SK-N-SH (cell line): ENCODE measurements around the gene CLEC18B. TPM values are rescaled to one million over a fixed set of nuclear protein-coding genes. Genes with fewer than 3 reads are reported as not detected.
"Not testable (repeated sequence)": the region's sequence is repeated elsewhere in the genome, so short reads cannot be mapped to it uniquely, and the experiment has no call there.

Experiments
- CTCF ChIA-PET: fragments of 300-600, 350-600 bp; formaldehyde crosslinking; extraction: SDS; loops from one replicate; lab custom pipeline; 2021; lab: Yijun Ruan, JAX
- POLR2A ChIA-PET: fragments of 350-600 bp; sonication (Branson Sonifier 250); formaldehyde crosslinking; extraction: SDS; loops from one replicate; lab custom pipeline; 2020; ENCODE audit warnings: antibody characterized with exemption, inconsistent platforms; lab: Yijun Ruan, JAX
- DNase-seq: peaks from one replicate; pipeline ENCODE4 v3.0.0; 2012
- H2AFZ ChIP-seq: fragments of 200-600 bp; sonication (generic); 2 replicates; pipeline ENCODE4 v1.8.1; 2016; ENCODE audit warnings: antibody characterized with exemption, mild to moderate bottlenecking, low read depth
- H3F3A ChIP-seq: fragments of 200-600 bp; sonication (generic); replicated peaks from 2 replicates; pipeline ENCODE3; 2016; ENCODE audit warnings: antibody characterized with exemption, mild to moderate bottlenecking; ENCODE audit not compliant: insufficient read depth
- H3K27ac ChIP-seq, 2 experiments: fragments of 200-500 bp in 1 of 2; fragments of 200-600 bp in 1 of 2; sonication (Bioruptor generic) in 1 of 2; sonication (generic), shearing (Covaris generic) in 1 of 2; 2 replicates each; pipeline versions ENCODE4 v1.5.1 to v1.6.1; 2014 to 2016; ENCODE audit warnings: low read depth in 2 of 2, inconsistent platforms in 1 of 2, low read length in 1 of 2, mild to moderate bottlenecking in 1 of 2, mixed read lengths in 1 of 2
- H3K27me3 ChIP-seq: fragments of 200-600 bp; sonication (generic), shearing (Covaris generic); 2 replicates; pipeline ENCODE4 v1.6.1; 2016; ENCODE audit warnings: mixed run types; ENCODE audit not compliant: insufficient read depth
- H3K36me3 ChIP-seq, 2 experiments: fragments of 200-500 bp in 1 of 2; fragments of 200-600 bp in 1 of 2; sonication (Bioruptor generic) in 1 of 2; sonication (generic) in 1 of 2; replicated peaks in 1 of 2; 2 replicates each; pipeline versions ENCODE3 to v1.5.1; 2014 to 2016; ENCODE audit warnings: low read length in 1 of 2, mild to moderate bottlenecking in 1 of 2; ENCODE audit not compliant: insufficient read depth in 2 of 2, control insufficient read depth in 1 of 2
- H3K4me1 ChIP-seq, 2 experiments: fragments of 200-500 bp in 1 of 2; fragments of 200-600 bp in 1 of 2; sonication (Bioruptor generic) in 1 of 2; sonication (generic), shearing (Covaris generic) in 1 of 2; 2 replicates each; pipeline versions ENCODE4 v1.5.1 to v1.6.1; 2014 to 2016; ENCODE audit warnings: low read depth in 1 of 2, low read length in 1 of 2, mixed run types in 1 of 2; ENCODE audit not compliant: insufficient read depth in 2 of 2, control insufficient read depth in 1 of 2
- H3K4me2 ChIP-seq: fragments of 200-600 bp; sonication (generic), shearing (Covaris generic); 2 replicates; pipeline ENCODE4 v1.6.1; 2017; ENCODE audit warnings: mixed run types
- H3K4me3 ChIP-seq, 2 experiments: fragments of 200-500 bp in 1 of 2; fragments of 200-600 bp in 1 of 2; sonication (Bioruptor generic) in 1 of 2; sonication (generic), shearing (Covaris generic) in 1 of 2; 2 replicates each; pipeline versions ENCODE4 v1.5.1 to v1.8.1; 2014 to 2016; ENCODE audit warnings: low read depth in 2 of 2, inconsistent platforms in 1 of 2, low read length in 1 of 2, mild to moderate bottlenecking in 1 of 2, mixed read lengths in 1 of 2, moderate library complexity in 1 of 2
- H3K79me2 ChIP-seq: fragments of 200-600 bp; sonication (generic); 2 replicates; pipeline ENCODE4 v1.8.1; 2017; ENCODE audit warnings: mild to moderate bottlenecking; ENCODE audit not compliant: insufficient read depth
- H3K9ac ChIP-seq: fragments of 200-600 bp; sonication (generic); 2 replicates; pipeline ENCODE4 v1.6.1; 2017; ENCODE audit warnings: mixed run types
- H3K9me2 ChIP-seq: fragments of 200-600 bp; sonication (generic); 2 replicates; pipeline ENCODE4 v1.6.1; 2017; ENCODE audit warnings: mixed run types
- H3K9me3 ChIP-seq: fragments of 200-600 bp; sonication (generic); 2 replicates; pipeline ENCODE4 v1.6.1; 2017; ENCODE audit warnings: mixed run types, mild to moderate bottlenecking, moderate library complexity
- H4K20me1 ChIP-seq: fragments of 200-600 bp; sonication (generic); 2 replicates; pipeline ENCODE4 v1.6.1; 2017; ENCODE audit warnings: mild to moderate bottlenecking, mixed run types; ENCODE audit not compliant: insufficient read depth
- EP300 ChIP-seq, 2 experiments: IDR thresholded peaks; 2 replicates each; pipeline versions ENCODE4 v1.4.0 to v1.6.1; 2012; ENCODE audit warnings: borderline replicate concordance in 1 of 2, low read depth in 1 of 2, low read length in 1 of 2
- FOSL2 ChIP-seq: IDR thresholded peaks from 2 replicates; pipeline ENCODE4 v1.4.0; 2012; ENCODE audit warnings: low read depth, mild to moderate bottlenecking, moderate library complexity, borderline replicate concordance
- FOXJ3 ChIP-seq: sonication (generic); formaldehyde crosslinking; IDR thresholded peaks from 2 replicates; pipeline ENCODE4 v1.5.1; 2020; ENCODE audit warnings: mild to moderate bottlenecking, missing genetic modification reagents
- GATA2 ChIP-seq: sonication (generic); formaldehyde crosslinking; IDR thresholded peaks from 2 replicates; pipeline ENCODE4 v1.5.0; 2020; ENCODE audit warnings: mild to moderate bottlenecking, missing genetic modification reagents
- JUND ChIP-seq: IDR thresholded peaks from 2 replicates; pipeline ENCODE4 v1.4.0; 2012
- MEF2A ChIP-seq: IDR thresholded peaks from 2 replicates; pipeline ENCODE4 v1.4.0; 2012; ENCODE audit warnings: low read depth, borderline replicate concordance
- MXI1 ChIP-seq: IDR thresholded peaks from 2 replicates; pipeline ENCODE4 v1.6.1; 2012; ENCODE audit warnings: mild to moderate bottlenecking, low read depth, low read length, improper control_type of control experiment
- NRF1 ChIP-seq: IDR thresholded peaks from 2 replicates; pipeline ENCODE4 v1.6.1; 2012; ENCODE audit warnings: low read depth, mild to moderate bottlenecking, low read length
- POLR2AphosphoS5 ChIP-seq: IDR thresholded peaks from 2 replicates; pipeline ENCODE4 v1.6.1; 2012; ENCODE audit warnings: low read depth, low read length
- REST ChIP-seq: IDR thresholded peaks from 2 replicates; pipeline ENCODE4 v1.6.1; 2012; ENCODE audit warnings: mild to moderate bottlenecking, low read depth, low read length, moderate library complexity
- RFX5 ChIP-seq: IDR thresholded peaks from 2 replicates; pipeline ENCODE4 v1.6.1; 2012; ENCODE audit warnings: mild to moderate bottlenecking, improper control_type of control experiment, low read length
- RXRA ChIP-seq: IDR thresholded peaks from 2 replicates; pipeline ENCODE4 v1.4.0; 2012; ENCODE audit warnings: low read depth, mild to moderate bottlenecking, borderline replicate concordance
- SMC3 ChIP-seq: IDR thresholded peaks from 2 replicates; pipeline ENCODE4 v1.6.1; 2012; ENCODE audit warnings: low read depth, low read length, improper control_type of control experiment
- TAF1 ChIP-seq: IDR thresholded peaks from 2 replicates; pipeline ENCODE4 v1.6.1; 2012; ENCODE audit warnings: low read depth, mild to moderate bottlenecking, low read length, moderate library complexity, borderline replicate concordance
- TCF12 ChIP-seq: IDR thresholded peaks from 2 replicates; pipeline ENCODE4 v1.4.0; 2012
- TEAD4 ChIP-seq: IDR thresholded peaks from 2 replicates; pipeline ENCODE4 v1.4.0; 2012; ENCODE audit warnings: mild to moderate bottlenecking, borderline replicate concordance; ENCODE audit not compliant: insufficient read depth
- WGBS: methylation state at CpG from one replicate; pipeline ENCODE4 v1.1.6; 2017; ENCODE audit warnings: low lambda C conversion rate; 5-methylcytosine and 5-hydroxymethylcytosine counted together
- polyA plus RNA-seq, 3 experiments: library from polyadenylated mRNA; depleted of rRNA; stranded (reverse); fragments of >200 nt; gene quantifications; 2 replicates each; pipeline ENCODE4 v1.2.3, GENCODE V29; 2012
- TF ChIP-seq, protein P1 (sequence below): IDR thresholded peaks from 2 replicates; pipeline ENCODE4 v1.4.0; 2012; ENCODE audit warnings: low read depth
- TF ChIP-seq, protein P2 (sequence below): fragments of 150-350 bp; IDR thresholded peaks from 2 replicates; pipeline ENCODE4 v1.6.1; 2017; ENCODE audit warnings: antibody characterized with exemption, low read length, low read depth, borderline replicate concordance
- TF ChIP-seq, protein P3 (sequence below): fragments of 150-350 bp; IDR thresholded peaks from 2 replicates; pipeline ENCODE4 v1.6.1; 2016; ENCODE audit warnings: mild to moderate bottlenecking, low read depth, low read length

CLEC18B gene
- polyA plus RNA-seq, 1 of the 3 experiments (the other 2 are of a cell fraction) = 0.10 TPM

DNA sequence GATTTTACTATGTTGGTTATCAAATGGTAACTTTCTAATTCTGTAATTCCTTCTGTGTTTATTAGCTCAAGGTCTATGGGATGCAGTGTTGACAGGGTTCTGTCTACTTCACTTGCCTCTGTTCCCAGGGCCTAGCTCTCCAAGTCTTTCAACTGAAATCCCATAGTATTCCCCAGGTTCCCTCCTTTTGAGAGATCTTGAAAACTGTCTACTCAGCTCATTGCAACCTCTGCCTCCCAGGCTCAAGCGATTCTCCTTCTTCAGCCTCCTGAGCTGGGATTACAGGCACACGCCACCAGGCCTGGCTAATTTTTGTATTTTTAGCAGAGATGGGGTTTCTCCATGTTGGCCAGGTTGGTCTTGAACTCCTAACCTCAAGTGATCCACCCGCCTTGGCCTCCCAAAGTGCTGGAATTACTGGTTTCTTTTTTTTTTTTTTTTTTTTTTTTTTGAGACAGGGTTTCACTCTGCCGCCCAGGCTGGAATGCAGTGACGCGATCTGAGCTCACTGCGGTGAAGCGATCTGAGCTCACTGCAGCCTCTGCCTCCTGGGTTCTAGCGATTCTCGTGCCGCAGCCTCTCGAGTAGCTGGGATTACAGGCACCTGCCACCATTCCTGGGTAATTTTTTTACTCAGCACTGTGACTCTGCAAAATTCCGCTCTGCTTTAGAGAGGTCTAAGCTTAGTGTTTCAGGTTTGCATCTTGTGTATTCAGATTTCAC is 22.5 kb upstream of the CLEC18B start:
- H3K36me3 ChIP-seq, H3K79me2 ChIP-seq, H3K9me3 ChIP-seq, POLR2A ChIA-PET, H3K9me2 ChIP-seq, H3K9ac ChIP-seq, H3K27me3 ChIP-seq, H3F3A ChIP-seq, H3K4me3 ChIP-seq, CTCF ChIA-PET, H3K27ac ChIP-seq, DNase-seq, H4K20me1 ChIP-seq, H3K4me1 ChIP-seq, H2AFZ ChIP-seq, H3K4me2 ChIP-seq: not testable (repeated sequence)
- WGBS = 97% methylated on average over 13 of the region's 13 CpGs

DNA sequence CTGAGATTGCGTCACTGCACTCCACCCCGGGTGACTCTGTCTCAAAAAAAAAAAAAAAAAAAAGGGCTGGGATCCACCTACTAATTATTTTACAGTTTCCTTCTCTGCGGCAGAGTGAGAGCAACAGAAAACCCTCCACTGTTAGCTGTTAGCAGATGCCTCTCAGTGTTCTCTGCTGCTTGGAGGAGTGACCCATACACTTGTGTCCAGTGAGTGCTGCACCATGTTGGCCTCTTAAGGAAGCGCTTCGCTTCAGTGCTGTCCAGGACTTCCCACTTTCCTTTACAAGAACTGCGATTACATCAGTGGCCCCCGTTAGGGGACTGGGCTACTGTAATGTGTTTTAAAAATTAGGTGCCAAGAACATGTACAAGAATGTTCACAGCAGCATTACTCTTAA is 18.4 kb upstream of the CLEC18B start:
- H3K36me3 ChIP-seq = peaks cover 0 to 3% of the 10 kb centered on the region in 2 experiments
- no peak overlapping the region for H3K4me2 ChIP-seq
- no peaks in the 10 kb centered on the region for H3K9me2 ChIP-seq
- no peak for DNase-seq
- H3K9ac ChIP-seq = no peak overlapping the region
- H3K9me3 ChIP-seq = no peaks in the 10 kb centered on the region
- no peaks in the 10 kb centered on the region for H3K79me2 ChIP-seq
- TF ChIP-seq EP300 (IDR thresholded peaks at IDR 0.05; ENCODE audit: borderline replicate concordance in 1 of 2, low read depth in 1 of 2, low read length in 1 of 2) (no peak), POLR2AphosphoS5 (no peak), MEF2A (no peak), REST (no peak), NRF1 (no peak), GATA2 (no peak), FOSL2 (no peak), SMC3 (no peak), TAF1 (no peak), TEAD4 (no peak), MXI1 (no peak), RXRA (no peak), FOXJ3 (CRISPR knock-in tag) (no peak), TCF12 (no peak), RFX5 (no peak), JUND (no peak)
- TF ChIP-seq, protein P1, sequence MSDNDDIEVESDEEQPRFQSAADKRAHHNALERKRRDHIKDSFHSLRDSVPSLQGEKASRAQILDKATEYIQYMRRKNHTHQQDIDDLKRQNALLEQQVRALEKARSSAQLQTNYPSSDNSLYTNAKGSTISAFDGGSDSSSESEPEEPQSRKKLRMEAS = no peak
- TF ChIP-seq, protein P2, sequence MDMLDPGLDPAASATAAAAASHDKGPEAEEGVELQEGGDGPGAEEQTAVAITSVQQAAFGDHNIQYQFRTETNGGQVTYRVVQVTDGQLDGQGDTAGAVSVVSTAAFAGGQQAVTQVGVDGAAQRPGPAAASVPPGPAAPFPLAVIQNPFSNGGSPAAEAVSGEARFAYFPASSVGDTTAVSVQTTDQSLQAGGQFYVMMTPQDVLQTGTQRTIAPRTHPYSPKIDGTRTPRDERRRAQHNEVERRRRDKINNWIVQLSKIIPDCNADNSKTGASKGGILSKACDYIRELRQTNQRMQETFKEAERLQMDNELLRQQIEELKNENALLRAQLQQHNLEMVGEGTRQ = no peak
- TF ChIP-seq, protein P3, sequence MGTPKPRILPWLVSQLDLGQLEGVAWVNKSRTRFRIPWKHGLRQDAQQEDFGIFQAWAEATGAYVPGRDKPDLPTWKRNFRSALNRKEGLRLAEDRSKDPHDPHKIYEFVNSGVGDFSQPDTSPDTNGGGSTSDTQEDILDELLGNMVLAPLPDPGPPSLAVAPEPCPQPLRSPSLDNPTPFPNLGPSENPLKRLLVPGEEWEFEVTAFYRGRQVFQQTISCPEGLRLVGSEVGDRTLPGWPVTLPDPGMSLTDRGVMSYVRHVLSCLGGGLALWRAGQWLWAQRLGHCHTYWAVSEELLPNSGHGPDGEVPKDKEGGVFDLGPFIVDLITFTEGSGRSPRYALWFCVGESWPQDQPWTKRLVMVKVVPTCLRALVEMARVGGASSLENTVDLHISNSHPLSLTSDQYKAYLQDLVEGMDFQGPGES = no peak
- no peak overlapping the region for H2AFZ ChIP-seq
- no peaks in the 10 kb centered on the region for H3K4me1 ChIP-seq
- H3K4me3 ChIP-seq = no peak overlapping the region
- ChIA-PET CTCF (no interaction called here), POLR2A (no interaction called here)
- H3K27me3 ChIP-seq = no peaks in the 10 kb centered on the region
- H3K27ac ChIP-seq = no peak overlapping the region
- WGBS = 80% methylated on average over 7 of the region's 7 CpGs
- no peaks in the 10 kb centered on the region for H4K20me1 ChIP-seq
- no peaks in the 10 kb centered on the region for H3F3A ChIP-seq
